Measurements from ENCODE around the gene ZC3H7B. TPM values are rescaled to one million over a fixed set of nuclear protein-coding genes. Genes with fewer than 3 reads are reported as not detected.

The ZC3H7B gene
- total RNA-seq, 1 donor from 2014 or later = 83.4 TPM

GRCh38 chr22:41382098-41382578, 80.8 kb downstream of the ZC3H7B start:
- peak; percentile 59 for DNase-seq (ENCODE audit: low spot score, unreplicated experiment)
- H3K9me3 Mint-ChIP-seq (ENCODE audit: low read depth) = no peaks in the 10 kb centered on the region
- peak overlapping the region; percentile 99 for H3K27ac Mint-ChIP-seq
- TF ChIP-seq CTCF (IDR thresholded peaks at IDR 0.05; ENCODE audit: unreplicated experiment) = no peak
- H3K4me3 Mint-ChIP-seq (ENCODE audit: low read depth) = peak overlapping the region; percentile 84
- H3K27me3 Mint-ChIP-seq = peaks cover 2% of the 10 kb centered on the region
- peaks cover 19% of the 10 kb centered on the region for H3K4me1 Mint-ChIP-seq (ENCODE audit: low read depth)
- H3K36me3 Mint-ChIP-seq (ENCODE audit: insufficient read depth) = no peaks in the 10 kb centered on the region

GRCh38 chr22:41382610-41383009, 81.3 kb downstream of the ZC3H7B start:
- no peaks in the 10 kb centered on the region for H3K27me3 Mint-ChIP-seq
- peak overlapping the region; percentile 84 for H3K4me3 Mint-ChIP-seq (ENCODE audit: low read depth)
- TF ChIP-seq CTCF (IDR thresholded peaks at IDR 0.05; ENCODE audit: unreplicated experiment) = no peak
- H3K9me3 Mint-ChIP-seq (ENCODE audit: low read depth) = no peaks in the 10 kb centered on the region
- DNase-seq (ENCODE audit: low spot score, unreplicated experiment) = no peak
- peaks cover 19% of the 10 kb centered on the region for H3K4me1 Mint-ChIP-seq (ENCODE audit: low read depth)
- H3K36me3 Mint-ChIP-seq (ENCODE audit: insufficient read depth) = no peaks in the 10 kb centered on the region
- H3K27ac Mint-ChIP-seq = peak overlapping the region; percentile 77

GRCh38 chr22:41383085-41383484, 81.8 kb downstream of the ZC3H7B start:
- peak overlapping the region; percentile 84 for H3K4me3 Mint-ChIP-seq (ENCODE audit: low read depth)
- no peak for TF ChIP-seq CTCF (IDR thresholded peaks at IDR 0.05; ENCODE audit: unreplicated experiment)
- no peak overlapping the region for H3K27ac Mint-ChIP-seq
- no peaks in the 10 kb centered on the region for H3K9me3 Mint-ChIP-seq (ENCODE audit: low read depth)
- no peaks in the 10 kb centered on the region for H3K36me3 Mint-ChIP-seq (ENCODE audit: insufficient read depth)
- peaks cover 19% of the 10 kb centered on the region for H3K4me1 Mint-ChIP-seq (ENCODE audit: low read depth)
- DNase-seq (ENCODE audit: low spot score, unreplicated experiment) = no peak
- H3K27me3 Mint-ChIP-seq = no peaks in the 10 kb centered on the region

GRCh38 chr22:41384128-41384527, 82.8 kb downstream of the ZC3H7B start:
- Mint-ChIP-seq H3K27me3 (no peaks in the 10 kb centered on the region), H3K4me3 (ENCODE audit: low read depth) (peak overlapping the region; percentile 55), H3K9me3 (ENCODE audit: low read depth) (no peaks in the 10 kb centered on the region), H3K4me1 (ENCODE audit: low read depth) (peaks cover 19% of the 10 kb centered on the region), H3K36me3 (ENCODE audit: insufficient read depth) (peaks cover 2% of the 10 kb centered on the region), H3K27ac (no peak overlapping the region)
- TF ChIP-seq CTCF (IDR thresholded peaks at IDR 0.05; ENCODE audit: unreplicated experiment) = no peak
- DNase-seq (ENCODE audit: low spot score, unreplicated experiment) = no peak

- Mint-ChIP-seq H3K27me3 (no peaks in the 10 kb centered on the region), H3K4me3 (ENCODE audit: low read depth) (no peak overlapping the region)
Observed at GRCh38 chr22:41387341-41387740, 86.0 kb downstream of the ZC3H7B start.

More at GRCh38 chr22:41387341-41387740, 86.0 kb downstream of the ZC3H7B start:
- Mint-ChIP-seq H3K9me3 (ENCODE audit: low read depth) (no peaks in the 10 kb centered on the region), H3K4me1 (ENCODE audit: low read depth) (peaks cover 13% of the 10 kb centered on the region), H3K36me3 (ENCODE audit: insufficient read depth) (peaks cover 8% of the 10 kb centered on the region), H3K27ac (no peak overlapping the region)
- no peak for TF ChIP-seq CTCF (IDR thresholded peaks at IDR 0.05; ENCODE audit: unreplicated experiment)
- DNase-seq (ENCODE audit: low spot score, unreplicated experiment) = no peak
